CD4-positive, alpha-beta T cell (primary cell): ENCODE measurements around the gene DLST. TPM values are rescaled to one million over a fixed set of nuclear protein-coding genes. Genes with fewer than 3 reads are reported as not detected.
A peak's percentile ranks its signal among the peaks of the same experiment; 100 is the strongest.

Source experiments
- ATAC-seq: fragments of 200-7000 bp; cut with Tn5 transposase; one replicate; pipeline ENCODE4 v1.10.0; 2022; ENCODE audit warnings: mild to moderate bottlenecking; ENCODE audit not compliant: poor library complexity
- CTCF ChIA-PET: fragments of 350-600 bp; sonication (Branson Sonifier 250); formaldehyde crosslinking; loops from one replicate; lab custom pipeline; 2021; ENCODE audit warnings: antibody characterized with exemption, inconsistent platforms; lab: Charles Lee
- POLR2A ChIA-PET: fragments of 350-600 bp; sonication (Branson Sonifier 250); formaldehyde crosslinking; loops from one replicate; lab custom pipeline; 2021; ENCODE audit warnings: antibody characterized with exemption, inconsistent platforms; lab: Charles Lee
- DNase-seq, 14 experiments: peaks; one replicate each; pipeline ENCODE4 v3.0.0-alpha.2; 2013 to 2020; ENCODE audit warnings: mixed read lengths in 2 of 14
- H3K27ac ChIP-seq, 2 donors: one replicate each; pipeline versions ENCODE4 v1.5.1 to v1.7.0; 2013; ENCODE audit warnings: low read length in 2 of 2, low read depth in 1 of 2, mild to moderate bottlenecking in 1 of 2
- H3K27me3 ChIP-seq, 2 experiments: 1 replicate in 1 of 2; 2 replicates in 1 of 2; pipeline versions ENCODE4 v1.6.1 to v1.7.0; 2013; ENCODE audit warnings: low read length in 2 of 2, control low read depth in 1 of 2, mild to moderate bottlenecking in 1 of 2, moderate library complexity in 1 of 2; ENCODE audit not compliant: insufficient read depth in 2 of 2, control insufficient read depth in 1 of 2
- H3K36me3 ChIP-seq: one replicate; pipeline ENCODE4 v1.6.1; 2013; ENCODE audit warnings: low read length, control low read depth; ENCODE audit not compliant: insufficient read depth
- H3K4me1 ChIP-seq: one replicate; pipeline ENCODE4 v1.6.1; 2013; ENCODE audit warnings: low read length, control low read depth; ENCODE audit not compliant: insufficient read depth
- H3K4me3 ChIP-seq: one replicate; pipeline ENCODE4 v1.5.1; 2013; ENCODE audit warnings: mild to moderate bottlenecking, low read length, moderate library complexity
- H3K9me3 ChIP-seq, 2 experiments: 1 replicate in 1 of 2; 2 replicates in 1 of 2; pipeline versions ENCODE4 v1.6.1 to v1.7.0; 2013; ENCODE audit warnings: low read length in 2 of 2, mild to moderate bottlenecking in 2 of 2, control low read depth in 1 of 2, moderate library complexity in 1 of 2; ENCODE audit not compliant: control insufficient read depth in 1 of 2, insufficient read depth in 1 of 2
- H3K27ac Mint-ChIP-seq: one replicate; pipeline ENCODE4 v1.8.0; 2020; ENCODE audit warnings: mixed read lengths
- H3K27me3 Mint-ChIP-seq: one replicate; pipeline ENCODE4 v1.8.0; 2021; ENCODE audit warnings: mixed read lengths
- H3K36me3 Mint-ChIP-seq: one replicate; pipeline ENCODE4 v1.8.0; 2021; ENCODE audit warnings: low read depth, mixed read lengths
- H3K4me1 Mint-ChIP-seq: one replicate; pipeline ENCODE4 v1.8.0; 2021; ENCODE audit warnings: low read depth, mixed read lengths
- H3K4me3 Mint-ChIP-seq: one replicate; pipeline ENCODE4 v1.8.0; 2020; ENCODE audit warnings: mild to moderate bottlenecking, mixed read lengths
- H3K9me3 Mint-ChIP-seq: one replicate; pipeline ENCODE4 v1.8.0; 2020; ENCODE audit warnings: mixed read lengths
- intact Hi-C, 2 experiments: fragments of 100-400 bp; cut with DNase I in 1 of 2; cut with micrococcal nuclease in 1 of 2; formaldehyde crosslinking; loops; one replicate each; pipeline versions ENCODE4 v1.15.1 to v1.9.0; 2023 to 2025; cut with DNase I, micrococcal nuclease
- total RNA-seq, 174 experiments: library from RNA in 2 of 174; stranded (reverse) in 2 of 174; gene quantifications; one replicate each; pipeline ENCODE4 v1.2.3 and lab custom pipeline; 2021 to 2026
- TF ChIP-seq, protein P1 (sequence below): fragments of 200-600 bp; IDR thresholded peaks from one replicate; pipeline ENCODE4 v1.8.0; 2022; ENCODE audit warnings: antibody characterized with exemption, mild to moderate bottlenecking

DLST gene
- total RNA-seq, 2 experiments from 2014 or later = 162 to 170 TPM

DNA sequence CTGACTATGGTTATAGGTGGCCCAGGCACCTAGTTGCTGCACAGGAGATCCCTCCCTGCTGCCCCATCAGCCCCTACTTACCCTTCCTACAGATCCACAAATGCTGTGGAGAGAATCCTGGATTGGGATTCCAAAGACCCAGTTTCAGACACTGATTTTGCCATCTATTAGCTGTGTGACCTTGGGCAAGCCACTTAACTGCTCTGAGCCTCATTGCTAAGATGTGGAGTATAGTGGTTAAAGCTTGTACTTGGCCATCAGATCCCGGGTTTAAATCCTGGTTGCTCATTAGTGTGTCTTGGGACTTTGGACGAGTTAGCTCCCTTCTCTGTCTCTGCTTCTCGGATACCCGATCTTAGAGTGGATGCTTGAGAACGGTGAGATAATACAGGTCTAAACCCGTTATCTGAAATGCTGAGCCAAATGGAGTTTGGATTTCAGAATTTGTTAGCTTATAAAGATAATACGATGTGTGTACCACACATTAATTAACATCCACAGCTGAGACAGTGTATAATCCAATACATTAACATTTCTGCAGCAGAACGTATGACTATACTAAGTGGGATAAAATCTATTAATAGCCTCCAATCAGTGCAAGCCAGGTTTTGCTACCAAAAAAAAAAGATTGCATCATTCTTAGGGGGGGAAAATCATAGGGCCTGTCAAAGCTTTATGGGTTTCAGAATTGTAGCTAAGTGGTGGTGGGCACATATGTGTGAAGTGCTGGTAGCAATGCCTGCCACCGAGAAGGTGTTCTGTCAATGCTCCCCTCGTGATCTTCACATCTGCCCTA lies 21.8 kb upstream of the DLST start:
- intact Hi-C loops = loop anchor here (5.0 kb wide), 2 partner anchors 87 to 442 kb away; no protein-coding TSS in a partner anchor
- Histone ChIP-seq H3K27me3 (no peaks in the 10 kb centered on the region), H3K9me3 (no peaks in the 10 kb centered on the region), H3K36me3 (no peaks in the 10 kb centered on the region), H3K27ac (no peak overlapping the region), H3K4me1 (peaks cover 7% of the 10 kb centered on the region), H3K4me3 (no peak overlapping the region)
- peaks cover 6% of the 10 kb centered on the region for H3K4me1 Mint-ChIP-seq
- H3K27me3 Mint-ChIP-seq = no peaks in the 10 kb centered on the region
- H3K9me3 Mint-ChIP-seq = no peaks in the 10 kb centered on the region
- no peak for DNase-seq
- ATAC-seq = no peak
- TF ChIP-seq, protein P1, sequence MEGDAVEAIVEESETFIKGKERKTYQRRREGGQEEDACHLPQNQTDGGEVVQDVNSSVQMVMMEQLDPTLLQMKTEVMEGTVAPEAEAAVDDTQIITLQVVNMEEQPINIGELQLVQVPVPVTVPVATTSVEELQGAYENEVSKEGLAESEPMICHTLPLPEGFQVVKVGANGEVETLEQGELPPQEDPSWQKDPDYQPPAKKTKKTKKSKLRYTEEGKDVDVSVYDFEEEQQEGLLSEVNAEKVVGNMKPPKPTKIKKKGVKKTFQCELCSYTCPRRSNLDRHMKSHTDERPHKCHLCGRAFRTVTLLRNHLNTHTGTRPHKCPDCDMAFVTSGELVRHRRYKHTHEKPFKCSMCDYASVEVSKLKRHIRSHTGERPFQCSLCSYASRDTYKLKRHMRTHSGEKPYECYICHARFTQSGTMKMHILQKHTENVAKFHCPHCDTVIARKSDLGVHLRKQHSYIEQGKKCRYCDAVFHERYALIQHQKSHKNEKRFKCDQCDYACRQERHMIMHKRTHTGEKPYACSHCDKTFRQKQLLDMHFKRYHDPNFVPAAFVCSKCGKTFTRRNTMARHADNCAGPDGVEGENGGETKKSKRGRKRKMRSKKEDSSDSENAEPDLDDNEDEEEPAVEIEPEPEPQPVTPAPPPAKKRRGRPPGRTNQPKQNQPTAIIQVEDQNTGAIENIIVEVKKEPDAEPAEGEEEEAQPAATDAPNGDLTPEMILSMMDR = no peak
- ChIA-PET CTCF (interaction anchor here (0.8 to 8.0 kb wide), 10 partner anchors 10 to 229 kb away, joined by 3 to 160 read pairs (median 6); partner anchors contain the start of gene RPS6KL1), POLR2A (interaction anchor here (0.8 to 4.2 kb wide), 7 partner anchors 11 to 97 kb away, joined by 3 to 43 read pairs (median 10); partner anchors contain the start of genes DLST and YLPM1)
- H3K36me3 Mint-ChIP-seq = peaks cover 7% of the 10 kb centered on the region
- H3K27ac Mint-ChIP-seq = no peak overlapping the region
- no peak overlapping the region for H3K4me3 Mint-ChIP-seq

DNA sequence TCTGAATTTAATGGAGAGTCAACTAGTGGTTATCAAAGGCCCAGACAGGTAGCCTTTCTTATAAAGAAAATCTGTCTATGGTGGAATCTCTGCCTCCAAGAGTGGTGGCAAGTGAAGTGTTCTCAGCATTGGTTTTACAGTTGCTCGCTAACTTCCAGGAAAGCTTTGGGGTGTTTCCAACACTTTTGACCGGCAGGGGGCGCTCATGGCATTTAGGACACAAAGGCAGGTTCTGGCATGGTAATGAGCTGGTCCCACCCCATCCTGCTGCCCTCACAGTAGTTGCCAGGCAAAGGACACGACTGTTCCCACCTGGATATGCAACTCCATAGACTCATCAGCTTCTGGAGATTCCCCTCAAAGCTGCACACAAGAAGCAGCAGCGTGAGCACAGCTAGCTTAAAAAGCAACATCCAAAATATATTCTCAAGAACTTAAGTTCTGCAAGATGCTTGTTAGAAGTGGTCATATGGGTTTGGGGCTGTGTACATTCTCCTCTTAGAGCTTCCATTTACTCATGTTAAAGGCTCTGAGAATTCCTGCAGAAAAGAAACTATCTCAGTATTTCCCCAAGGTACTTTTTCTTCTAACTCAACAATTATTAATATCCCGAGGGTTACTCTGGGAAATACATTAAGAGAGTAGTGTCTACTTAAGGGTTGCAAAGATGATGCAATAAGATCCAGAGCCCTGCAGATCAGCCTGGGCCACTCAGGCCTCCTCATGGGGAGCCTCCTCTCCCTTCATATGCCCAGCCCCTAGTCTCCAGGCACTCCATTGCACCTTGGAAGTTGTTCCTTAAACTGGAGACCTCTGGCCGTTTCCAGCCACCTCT lies 20.6 kb upstream of the DLST start:
- peak; percentile 83 to 98 (median 92) for DNase-seq
- Histone ChIP-seq H3K9me3 (no peaks in the 10 kb centered on the region), H3K27me3 (no peaks in the 10 kb centered on the region), H3K4me1 (peaks cover 8% of the 10 kb centered on the region), H3K4me3 (no peak overlapping the region), H3K27ac (no peak overlapping the region), H3K36me3 (no peaks in the 10 kb centered on the region)
- H3K4me1 Mint-ChIP-seq = peaks cover 7% of the 10 kb centered on the region
- intact Hi-C loops = loop anchor here (1.0 to 5.0 kb wide), 4 partner anchors 44 to 441 kb away; no protein-coding TSS in a partner anchor
- no peak overlapping the region for H3K4me3 Mint-ChIP-seq
- TF ChIP-seq, protein P1 = peak; percentile 88
- ChIA-PET POLR2A (interaction anchor here (0.6 to 4.2 kb wide), 14 partner anchors 10 to 227 kb away, joined by 3 to 43 read pairs (median 6); partner anchors contain the start of genes ACYP1, DLST and YLPM1), CTCF (interaction anchor here (0.6 to 8.0 kb wide), 40 partner anchors 8 to 247 kb away, joined by 3 to 160 read pairs (median 4); partner anchors contain the start of genes ACYP1, PROX2, RPS6KL1 and YLPM1)
- H3K36me3 Mint-ChIP-seq = peaks cover 2% of the 10 kb centered on the region
- ATAC-seq = peak; percentile 88
- no peaks in the 10 kb centered on the region for H3K27me3 Mint-ChIP-seq
- no peaks in the 10 kb centered on the region for H3K9me3 Mint-ChIP-seq
- no peak overlapping the region for H3K27ac Mint-ChIP-seq

DNA sequence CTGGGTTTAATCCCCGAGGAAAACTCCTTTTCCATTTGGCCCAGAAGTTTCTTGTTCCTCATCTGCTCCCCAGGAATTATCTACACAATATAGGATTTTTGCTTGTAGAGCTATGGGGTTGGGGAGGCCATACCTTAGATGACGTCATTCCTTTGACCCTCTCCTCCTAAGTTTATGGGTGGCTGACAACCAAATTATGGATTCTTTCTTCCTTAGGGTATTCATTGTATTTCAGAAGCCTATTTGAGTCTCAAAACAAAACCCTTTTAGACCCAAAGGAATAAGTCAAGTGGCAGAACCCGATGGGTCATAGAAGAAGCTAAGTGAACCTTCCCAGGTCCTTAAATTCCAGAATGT lies 20.0 kb upstream of the DLST start:
- Mint-ChIP-seq H3K36me3 (no peaks in the 10 kb centered on the region), H3K4me3 (no peak overlapping the region), H3K9me3 (no peaks in the 10 kb centered on the region), H3K27ac (no peak overlapping the region), H3K4me1 (peaks cover 13% of the 10 kb centered on the region), H3K27me3 (no peaks in the 10 kb centered on the region)
- Histone ChIP-seq H3K36me3 (no peaks in the 10 kb centered on the region), H3K27me3 (no peaks in the 10 kb centered on the region), H3K4me1 (peaks cover 11% of the 10 kb centered on the region), H3K9me3 (no peaks in the 10 kb centered on the region), H3K27ac (no peak overlapping the region), H3K4me3 (no peak overlapping the region)
- DNase-seq = no peak
- TF ChIP-seq, protein P1 = no peak
- CTCF ChIA-PET = interaction anchor here (1.2 to 8.0 kb wide), 9 partner anchors 10 to 227 kb away, joined by 3 to 160 read pairs (median 7); no protein-coding TSS in a partner anchor
- no peak for ATAC-seq
- POLR2A ChIA-PET = interaction anchor here (0.7 to 4.2 kb wide), 9 partner anchors 19 to 227 kb away, joined by 3 to 43 read pairs (median 6); partner anchors contain the start of genes ACYP1, DLST and YLPM1
- intact Hi-C loops = loop anchor here (1.0 to 5.0 kb wide), 5 partner anchors 19 to 441 kb away; partner anchors contain the start of gene DLST (in 1 of the 2)
